Non-pigmented ciliary epithelial cell (primary cell): ENCODE data around the gene PRR30.

Experiments used
- DNase-seq: peaks from one replicate; pipeline ENCODE4 v3.0.0-alpha.2; 2010; ENCODE audit warnings: low read depth

The PRR30 gene

DNA sequence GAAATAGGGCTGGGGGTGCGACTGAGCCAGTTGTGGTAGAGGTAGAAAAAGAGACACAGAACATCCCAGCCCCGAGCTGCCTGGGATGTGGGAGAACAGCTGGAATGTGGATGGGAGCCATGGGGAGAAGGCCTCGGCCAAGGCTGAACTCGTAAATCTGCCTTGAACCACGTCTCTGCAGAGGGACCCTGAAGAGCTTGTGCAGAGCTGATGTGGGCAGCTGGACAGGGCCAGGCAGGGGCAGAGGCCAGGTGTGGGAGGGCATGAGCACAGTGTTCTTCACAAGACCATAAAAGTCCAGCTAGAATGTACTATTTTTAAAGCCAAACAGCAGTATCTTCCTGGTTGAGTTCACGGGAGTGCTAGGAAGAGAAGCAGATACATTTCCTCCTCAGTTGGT, 15.3 kb upstream of the PRR30 start:
- no peak for DNase-seq

DNA sequence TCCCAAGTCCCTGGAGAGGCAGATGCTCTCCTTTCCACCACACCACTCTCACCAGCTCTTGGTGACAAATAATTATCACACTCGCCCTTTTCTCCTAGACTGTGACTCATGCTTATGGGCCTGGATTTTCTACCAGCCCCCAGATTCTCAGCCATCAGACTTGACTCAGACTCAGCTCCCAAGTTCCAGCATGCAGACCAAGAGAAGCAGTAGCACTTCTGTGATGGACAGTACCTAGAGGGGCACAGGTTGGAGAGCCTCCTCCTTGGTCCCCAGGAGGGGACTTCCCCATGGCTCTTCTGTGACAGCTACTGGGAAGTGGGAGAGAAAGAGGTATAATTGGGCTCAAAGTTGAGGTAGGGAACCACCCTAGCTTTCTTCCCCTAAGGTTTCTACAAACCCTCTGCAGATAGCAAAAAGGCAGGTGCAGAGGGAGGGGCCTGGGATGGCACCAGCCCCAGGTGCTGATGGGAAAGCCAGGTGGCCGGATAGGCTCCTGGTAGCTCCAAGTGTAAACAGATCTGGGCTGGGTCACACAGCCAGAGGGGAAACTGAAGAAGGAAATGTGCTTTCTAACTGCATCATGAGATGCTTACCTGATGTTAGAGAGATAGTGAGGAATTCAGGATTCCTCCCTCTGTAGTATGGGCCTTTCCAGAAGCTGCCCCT, 13.7 kb upstream of the PRR30 start:
- no peak for DNase-seq

DNA sequence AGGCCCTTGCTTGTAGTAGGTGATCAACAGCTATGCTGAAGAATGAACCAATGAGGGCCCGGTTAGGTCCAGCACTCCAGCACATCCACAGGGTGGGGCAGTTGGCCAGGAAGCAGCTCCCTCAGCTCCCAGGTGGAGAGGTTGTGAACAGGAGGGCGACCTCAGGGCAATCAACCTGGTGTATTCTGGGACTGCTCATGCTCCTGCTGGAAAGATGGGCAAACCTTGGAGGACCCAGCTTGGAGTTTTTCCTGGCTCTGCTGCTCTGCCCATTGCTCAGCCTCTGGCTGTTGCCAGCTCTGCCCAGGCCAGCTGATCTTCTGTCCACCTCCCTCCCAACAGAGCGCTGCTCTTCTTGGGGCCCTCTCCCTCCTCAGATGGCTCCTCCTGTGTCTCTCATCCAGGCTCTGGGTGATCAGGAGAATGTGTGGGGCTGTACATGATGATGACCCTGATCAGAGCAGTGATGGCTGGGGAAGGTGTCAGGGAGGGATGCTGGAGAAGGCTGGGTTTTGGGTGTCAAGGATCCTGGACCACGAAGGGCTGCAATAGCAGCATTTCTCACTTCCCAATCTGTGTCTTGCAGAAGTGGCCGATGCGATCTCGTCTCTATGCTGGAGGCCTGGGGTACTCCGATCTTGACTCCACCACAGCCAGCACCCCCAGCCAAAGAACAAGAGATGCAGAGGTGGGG, 13.0 kb upstream of the PRR30 start:
- no peak for DNase-seq

DNA sequence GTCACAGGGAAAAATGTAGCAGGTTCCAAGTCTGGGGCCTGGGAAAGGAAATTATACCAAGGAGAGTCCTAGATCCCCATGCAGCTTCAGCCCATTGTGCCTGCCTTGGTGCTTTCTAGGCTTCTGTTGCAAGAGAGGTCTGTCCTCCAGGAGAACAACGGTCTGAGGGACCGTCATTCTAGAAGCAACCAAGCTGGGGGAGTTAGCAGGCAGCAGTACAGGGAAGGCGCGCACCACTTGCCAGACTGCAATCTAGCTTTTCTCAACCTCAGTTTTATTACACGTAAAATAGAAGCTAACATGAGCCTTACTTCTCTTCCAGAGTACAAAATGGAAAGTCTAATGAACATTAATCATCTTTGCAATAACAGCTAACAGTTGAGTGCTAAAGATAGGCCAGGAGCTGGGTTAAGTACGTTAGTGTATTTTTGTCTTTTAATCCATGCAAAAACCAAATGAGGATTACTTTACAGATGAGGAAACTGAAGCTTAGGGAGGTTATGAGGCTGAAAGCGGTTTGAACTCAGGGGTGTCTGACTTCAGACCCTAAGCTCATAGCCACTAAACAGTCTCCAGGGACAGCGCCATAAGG, 11.5 kb upstream of the PRR30 start:
- DNase-seq: no peak

DNA sequence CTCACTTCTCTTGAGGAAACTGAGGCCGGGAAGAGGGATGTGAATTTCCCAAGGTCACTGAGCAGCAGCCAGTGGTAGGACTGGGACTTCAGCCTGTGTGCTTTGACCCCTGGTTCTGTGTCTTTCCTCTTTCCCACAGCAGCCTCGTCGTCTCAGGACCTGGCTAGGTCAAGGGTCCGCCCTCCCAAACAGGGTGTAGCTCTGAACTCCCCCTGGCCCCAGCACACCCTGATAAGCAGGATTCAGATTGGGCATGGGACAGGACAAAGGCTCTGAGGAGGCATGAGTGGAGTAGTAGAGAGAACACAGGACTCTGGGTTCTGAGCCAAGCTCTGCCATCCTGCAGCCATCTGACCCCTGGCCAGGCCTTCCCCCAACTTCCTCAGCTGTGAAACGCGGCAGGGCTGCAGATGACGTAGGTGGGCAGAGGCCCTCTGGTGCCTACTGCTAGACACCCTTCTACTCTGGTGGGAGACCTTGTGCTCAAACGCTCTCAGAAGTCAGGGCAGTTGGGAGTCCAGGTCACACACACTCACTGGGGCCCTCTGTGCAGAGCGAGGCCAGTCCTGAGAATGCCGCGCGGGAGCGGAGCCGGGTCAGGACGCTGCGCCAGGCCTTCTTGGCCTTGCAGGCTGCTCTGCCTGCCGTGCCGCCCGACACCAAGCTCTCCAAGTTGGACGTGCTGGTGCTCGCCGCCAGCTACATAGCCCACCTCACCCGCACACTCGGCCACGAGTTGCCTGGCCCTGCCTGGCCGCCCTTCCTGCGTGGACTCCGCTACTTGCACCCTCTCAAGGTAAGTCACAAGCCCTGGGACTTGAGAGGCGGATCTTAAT, 10.6 kb upstream of the PRR30 start:
- no peak for DNase-seq

DNA sequence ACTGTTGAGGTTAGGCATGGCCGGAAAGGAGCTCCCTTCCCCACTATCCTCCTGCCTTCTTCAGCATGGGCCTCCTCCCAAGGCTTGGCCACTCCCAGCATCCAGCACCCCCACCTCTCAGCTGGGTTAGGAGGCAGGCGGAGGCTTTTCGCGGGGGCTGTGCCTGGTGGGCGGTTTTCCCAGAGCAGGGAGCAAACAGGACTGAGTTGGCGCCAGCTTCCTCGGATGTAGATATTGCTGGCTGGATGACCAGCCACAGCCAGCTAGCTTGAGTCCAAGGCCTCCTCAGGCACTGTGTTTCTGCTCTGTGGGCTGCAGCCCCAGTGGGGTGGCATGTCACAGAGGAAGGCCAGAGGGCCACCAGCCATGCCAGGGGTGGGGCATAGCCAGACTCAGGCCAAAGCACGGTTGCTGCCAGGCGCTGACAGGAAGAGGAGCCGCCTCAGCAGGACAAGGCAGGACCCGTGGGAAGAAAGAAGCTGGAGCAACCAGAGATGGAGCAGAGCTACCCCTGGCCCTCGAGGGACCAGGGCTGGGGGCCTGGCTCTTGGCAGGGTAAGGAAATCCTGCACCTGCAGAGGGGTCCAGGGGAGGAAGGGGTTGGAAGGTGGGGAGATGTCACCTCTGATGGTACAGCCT, 9.7 kb upstream of the PRR30 start, which contains the start of gene TCF23:
Gene TCF23, plus strand, starts transcription at position 204 of the 639 bp plus-strand sequence. Its CDS starts 130 bp downstream, at position 334.
- DNase-seq: no peak

DNA sequence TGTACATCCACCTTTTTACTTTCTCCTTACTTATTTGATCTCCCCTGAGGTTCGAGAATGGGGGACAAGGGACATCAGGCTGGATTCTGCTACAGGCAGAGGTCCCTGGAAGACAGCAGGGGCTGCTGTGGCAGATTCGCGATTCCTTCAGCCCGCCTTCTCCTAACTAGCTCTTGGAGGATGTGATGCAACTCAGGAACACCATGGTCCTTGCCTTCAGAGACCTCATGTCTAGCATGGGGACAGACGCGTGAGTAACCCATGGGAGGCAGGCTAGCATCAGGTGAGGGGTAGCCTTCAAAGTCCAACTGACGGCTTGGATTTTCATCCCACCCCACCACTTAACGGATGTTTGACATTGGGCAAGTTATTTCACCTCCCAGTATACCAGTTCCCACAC, 8.7 kb upstream of the PRR30 start:
- no peak for DNase-seq

DNA sequence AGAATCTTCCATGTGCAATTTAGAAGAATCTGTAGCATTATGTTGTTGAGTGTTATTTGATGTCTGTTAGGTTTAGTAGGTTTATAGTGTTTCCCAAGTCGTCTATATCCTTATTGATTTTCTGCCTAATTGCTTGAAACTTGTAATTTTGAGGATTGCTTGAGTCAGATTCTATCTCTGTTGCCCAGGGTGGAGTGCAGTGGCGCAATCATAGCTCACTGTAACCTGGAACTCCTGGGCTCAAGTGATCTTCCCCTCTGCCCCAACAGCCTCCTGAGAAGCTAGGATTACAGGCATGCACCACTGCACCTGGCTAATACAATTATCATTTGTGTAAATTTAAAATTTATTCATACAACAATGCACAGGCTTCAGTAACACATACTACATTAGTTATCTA, 6.5 kb upstream of the PRR30 start:
- no peak for DNase-seq

DNA sequence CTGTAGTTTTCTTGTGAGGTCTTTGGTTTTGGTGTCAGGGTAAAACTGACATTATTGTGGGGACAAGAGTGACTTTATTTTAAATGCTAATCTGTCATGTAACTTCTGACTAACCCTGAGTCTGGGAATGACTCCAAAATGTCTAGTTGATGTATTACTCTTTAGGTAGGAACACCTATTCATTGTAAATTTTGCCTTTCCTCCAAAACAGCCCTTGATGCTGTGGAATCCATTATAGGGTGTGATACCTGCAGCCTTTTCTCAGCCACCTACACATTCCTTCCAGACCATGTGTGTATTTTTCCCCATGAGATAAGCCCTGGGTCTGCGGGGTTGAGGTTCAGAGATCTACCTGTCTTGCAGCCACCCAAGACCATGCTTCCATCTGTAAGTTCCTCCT, 4.1 kb upstream of the PRR30 start:
- no peak for DNase-seq

DNA sequence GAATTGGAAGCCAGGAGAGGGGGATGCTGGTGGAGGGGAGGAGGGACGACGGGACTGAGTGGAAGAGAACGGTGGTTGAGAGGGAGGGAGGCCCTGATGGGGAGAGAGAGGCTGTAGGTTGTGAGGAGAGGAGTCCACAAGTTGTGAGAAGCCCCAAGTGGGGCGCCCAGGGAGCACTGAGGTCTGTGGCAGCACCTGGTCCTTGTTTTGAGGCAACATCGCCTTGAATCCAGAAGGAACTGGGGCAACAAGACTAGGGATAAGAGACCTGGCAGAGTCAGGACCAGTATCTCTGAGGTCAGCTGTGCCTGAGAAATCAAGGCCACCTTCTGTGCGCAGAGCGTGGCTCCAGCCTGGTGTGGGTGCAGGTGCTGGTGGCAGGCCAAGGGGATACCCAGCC, 1.1 kb downstream of the PRR30 start:
- DNase-seq: no peak

DNA sequence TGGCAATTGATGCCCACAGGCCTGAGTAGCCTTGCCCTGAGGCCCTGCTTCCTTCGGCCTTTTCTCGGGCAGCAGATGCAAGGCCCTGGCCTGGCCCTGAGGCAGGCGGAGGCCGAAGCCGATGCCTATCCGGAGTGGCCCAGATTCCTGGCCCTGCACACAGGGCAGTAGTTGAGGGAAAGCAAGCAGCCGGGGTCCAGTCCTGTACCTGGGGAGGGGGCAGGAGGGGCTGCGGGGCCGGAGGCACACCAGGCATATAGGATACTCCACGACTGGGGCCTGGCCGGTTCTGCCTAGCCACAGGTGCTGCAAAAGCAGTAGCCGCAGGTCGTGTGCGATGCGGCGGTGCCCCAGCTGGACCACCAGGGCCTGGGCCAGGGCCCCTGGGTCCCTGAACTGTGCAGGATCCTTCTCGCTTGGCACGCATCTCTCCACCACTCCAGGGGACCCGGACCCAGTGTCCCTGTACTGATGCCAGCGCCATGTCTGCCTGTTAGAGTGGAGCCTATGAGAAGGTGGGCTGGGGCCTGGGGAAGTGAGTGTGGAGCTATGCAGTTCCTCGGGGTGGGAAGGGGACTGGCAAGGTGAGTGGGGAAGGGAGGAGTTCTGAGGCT, 1.8 kb downstream of the PRR30 start:
- no peak for DNase-seq

DNA sequence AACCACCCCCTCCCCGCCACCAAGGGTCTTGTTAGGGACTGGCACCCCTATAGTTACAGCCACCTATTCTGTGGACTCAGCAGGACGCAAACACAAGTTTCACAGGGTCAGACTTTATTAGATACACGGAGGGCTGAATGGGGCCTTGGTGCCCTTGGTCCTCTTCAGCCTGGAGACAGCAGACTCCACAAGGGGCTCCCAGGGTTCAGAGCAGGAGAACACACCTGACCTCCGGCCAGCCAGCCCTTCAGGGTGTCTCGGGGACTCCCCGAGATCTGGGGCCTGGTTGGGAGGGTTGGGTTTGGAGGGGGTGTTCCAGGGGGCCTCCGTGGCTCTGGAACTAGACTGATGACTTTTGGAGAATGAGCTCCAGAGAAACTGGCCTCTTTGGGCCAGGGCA, 2.5 kb downstream of the PRR30 start:
- no peak for DNase-seq

DNA sequence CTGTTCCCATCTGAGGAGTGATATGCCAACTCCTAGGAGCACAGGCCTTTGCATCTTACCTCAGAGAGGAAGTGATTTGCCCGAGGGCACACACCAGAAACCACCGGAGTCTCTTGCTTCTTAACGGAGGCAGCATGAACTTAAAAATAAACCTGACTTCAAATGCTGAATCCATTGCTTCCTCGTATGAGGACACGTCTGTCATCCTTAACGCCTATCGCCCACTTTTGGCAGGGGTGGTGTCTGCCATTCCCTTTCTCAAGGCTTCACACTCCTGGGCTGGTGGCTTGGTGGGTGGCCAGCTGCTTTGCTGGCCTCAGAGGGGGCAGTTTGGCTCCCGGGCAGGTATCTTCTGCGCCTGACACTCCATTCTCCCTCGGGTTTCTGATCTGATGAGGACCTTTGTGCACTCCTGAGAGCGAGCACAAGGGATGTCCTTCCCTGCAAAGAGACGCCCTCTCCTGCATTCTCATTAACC, 3.7 kb downstream of the PRR30 start:
- no peak for DNase-seq

DNA sequence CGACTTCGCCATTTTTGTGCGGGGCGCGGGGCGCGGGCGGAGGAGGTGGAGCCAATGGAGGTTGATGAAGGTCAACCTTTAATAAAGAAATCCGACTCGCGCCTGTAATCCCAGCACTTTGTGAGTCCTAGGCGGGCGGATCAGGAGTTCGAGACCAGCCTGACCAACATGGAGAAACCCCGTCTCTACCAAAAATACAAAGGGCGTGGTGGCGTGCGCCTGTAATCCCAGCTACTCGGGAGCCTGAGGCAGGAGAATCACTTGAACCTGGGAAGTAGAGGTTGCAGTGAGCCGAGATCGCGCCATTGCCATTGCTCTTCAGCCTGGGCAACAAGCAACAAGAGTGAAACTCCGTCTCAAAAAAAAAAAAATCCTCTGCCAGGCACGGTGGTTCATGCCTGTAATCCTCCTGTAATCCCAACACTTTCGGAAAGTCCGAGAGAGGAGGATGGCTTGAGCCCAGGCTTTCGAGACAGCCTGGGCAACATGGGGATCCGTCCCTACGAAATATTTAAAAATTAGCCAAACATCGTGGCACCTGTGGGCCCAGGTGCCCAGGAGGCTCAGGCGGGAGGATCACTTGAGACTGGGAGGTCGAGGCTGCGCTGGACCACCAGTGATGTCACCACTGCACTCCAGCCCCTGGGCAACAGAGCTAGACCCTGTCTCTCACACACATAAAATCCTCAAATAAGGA, 4.3 kb downstream of the PRR30 start:
- no peak for DNase-seq

DNA sequence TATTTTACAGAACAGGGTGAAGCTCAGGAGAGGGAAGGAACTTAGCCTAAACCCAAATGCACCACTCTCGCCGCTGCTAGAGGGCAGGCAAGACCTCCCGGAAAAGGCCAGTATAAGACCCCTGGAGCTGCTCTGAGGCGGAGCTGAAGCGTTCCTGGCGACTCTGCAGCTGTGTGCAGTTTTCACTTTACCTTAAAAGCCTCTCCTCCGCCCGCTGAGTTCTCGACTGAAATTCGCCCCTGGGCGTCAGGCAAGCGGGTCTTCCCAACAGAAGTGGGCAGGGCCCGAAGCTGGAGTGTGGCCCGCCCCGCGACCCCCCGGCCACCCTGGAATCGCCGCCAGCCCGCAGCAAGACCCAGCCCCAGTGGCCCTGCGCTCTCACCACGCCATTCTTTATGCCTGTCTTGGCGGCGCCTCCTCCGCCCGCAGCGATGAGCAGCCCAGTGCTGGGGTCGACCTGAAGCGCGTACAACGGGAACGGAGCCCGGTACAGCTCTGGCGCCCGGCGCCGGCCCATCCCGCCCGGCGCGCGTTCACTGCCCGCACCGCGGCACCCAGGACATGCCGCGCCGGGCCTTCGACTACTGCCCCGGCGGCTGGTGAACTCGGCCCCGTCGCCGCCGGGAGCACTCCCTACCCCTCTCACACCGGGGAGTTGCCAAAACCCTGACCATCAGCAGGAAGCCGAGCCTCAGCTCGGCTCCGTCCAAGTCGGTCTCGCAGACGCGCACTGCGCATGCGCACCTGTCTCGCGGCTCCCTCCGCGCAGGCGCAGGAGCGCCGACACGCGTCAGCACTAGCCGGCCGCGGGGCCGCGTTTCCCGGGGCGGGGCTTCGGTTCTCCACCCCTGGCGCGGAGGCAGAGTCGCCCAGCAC, 5.1 kb downstream of the PRR30 start, which contains the start of gene PREB:
Gene PREB, minus strand, starts transcription at position 732 of the 876 bp plus-strand sequence. Its CDS starts 215 bp downstream, at position 517.
- peak; percentile 68 for DNase-seq

DNA sequence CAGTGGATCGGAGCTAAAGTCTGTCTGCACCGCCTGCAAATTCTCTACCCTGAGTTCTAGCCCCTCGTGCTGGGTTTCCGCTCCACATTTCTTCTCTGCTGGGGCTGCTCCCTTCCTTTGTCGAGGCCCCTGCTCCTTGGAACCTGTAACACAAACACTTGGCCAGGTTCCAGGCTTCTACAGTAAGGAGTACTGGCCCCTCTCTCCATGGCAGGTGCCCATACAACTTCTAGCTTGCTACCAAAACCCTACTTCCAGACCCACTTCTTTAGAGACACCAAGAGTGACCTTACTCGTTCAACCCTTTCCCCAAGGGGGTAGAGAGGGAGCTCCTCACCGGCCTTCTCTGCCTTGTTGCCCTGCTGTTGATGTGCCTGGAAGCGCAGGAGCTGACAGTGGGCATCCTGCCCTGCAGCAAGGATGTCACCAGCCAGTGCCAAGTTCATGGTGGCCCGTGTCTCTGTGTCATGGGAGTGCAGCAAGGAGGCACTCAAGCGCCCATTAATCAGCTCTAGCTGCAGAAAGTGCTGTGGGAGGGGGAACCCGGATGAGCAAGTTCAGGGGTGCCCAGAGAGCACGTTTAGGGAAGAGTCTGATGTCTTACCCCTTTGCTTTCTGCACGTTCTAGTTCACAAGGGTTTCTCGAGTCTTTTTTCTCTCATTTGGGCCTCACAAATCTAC, 5.9 kb downstream of the PRR30 start:
- no peak for DNase-seq

DNA sequence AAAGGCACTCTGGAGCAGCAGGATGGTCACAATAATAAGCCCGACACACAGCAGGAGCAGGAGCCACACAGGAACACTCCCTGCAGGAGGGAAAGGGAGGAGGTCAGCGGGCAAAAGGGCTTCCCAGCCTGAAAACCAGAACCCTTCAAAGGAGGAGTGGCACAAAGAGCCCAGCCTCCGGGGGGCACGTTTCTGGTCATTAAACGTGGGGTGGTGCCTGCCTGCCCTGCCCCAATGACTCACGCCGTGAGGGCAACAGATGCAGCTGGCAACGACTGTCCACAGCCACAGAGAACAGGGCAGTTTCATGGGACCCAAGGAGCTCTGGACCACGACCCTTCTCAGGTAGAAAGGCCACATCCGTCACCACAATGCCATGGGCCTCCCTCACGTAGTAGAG, 7.8 kb downstream of the PRR30 start:
- DNase-seq: no peak

DNA sequence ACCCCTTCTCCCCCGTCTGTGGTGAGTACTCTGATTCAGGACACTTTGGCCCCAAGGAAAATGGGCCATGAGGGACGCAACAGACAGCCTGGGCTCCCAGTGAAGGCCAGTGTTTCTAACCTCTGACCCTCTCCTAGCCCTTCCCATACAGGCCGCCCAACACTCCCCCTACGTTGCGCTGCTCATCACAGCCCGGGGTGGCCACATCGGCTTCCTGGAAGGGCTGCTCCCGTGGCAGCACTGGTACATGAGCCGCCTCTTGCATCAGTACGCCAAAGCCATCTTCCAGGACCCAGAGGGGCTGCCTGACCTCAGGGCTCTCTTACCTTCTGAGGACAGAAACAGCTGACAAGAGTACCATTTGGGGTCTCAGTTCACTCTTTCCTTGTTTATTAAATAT, 8.8 kb downstream of the PRR30 start:
- no peak for DNase-seq
